Measurements from ENCODE around the gene PNPLA7.
"Not testable (repeated sequence)": the region's sequence is repeated elsewhere in the genome, so short reads cannot be mapped to it uniquely, and the experiment has no call there.

The PNPLA7 gene

GRCh38 chr9:137522746-137523455 is 27.3 kb downstream of the PNPLA7 start:
- no peak overlapping the region for H3K4me3 ChIP-seq (ENCODE audit: low read depth, low read length)
- TF ChIP-seq CTCF (IDR thresholded peaks at IDR 0.05; ENCODE audit: low read depth, low read length) = no peak

- no peak for TF ChIP-seq CTCF (IDR thresholded peaks at IDR 0.05; ENCODE audit: low read depth, low read length)
These were observed 28.7 kb downstream of the PNPLA7 start for GRCh38 chr9:137521405-137521985.

GRCh38 chr9:137520614-137521404 is 29.4 kb downstream of the PNPLA7 start:
- H3K4me3 ChIP-seq (ENCODE audit: low read depth, low read length) = no peak overlapping the region
- TF ChIP-seq CTCF (IDR thresholded peaks at IDR 0.05; ENCODE audit: low read depth, low read length) = no peak

More at GRCh38 chr9:137521405-137521985, 28.7 kb downstream of the PNPLA7 start:
- no peak overlapping the region for H3K4me3 ChIP-seq (ENCODE audit: low read depth, low read length)

GRCh38 chr9:137519553-137519952 is 30.6 kb downstream of the PNPLA7 start:
- TF ChIP-seq CTCF (IDR thresholded peaks at IDR 0.05; ENCODE audit: low read depth, low read length) = no peak
- H3K4me3 ChIP-seq (ENCODE audit: low read depth, low read length) = no peak overlapping the region

GRCh38 chr9:137518661-137519459 is 31.3 kb downstream of the PNPLA7 start:
- H3K4me3 ChIP-seq (ENCODE audit: low read depth, low read length) = not testable (repeated sequence)

GRCh38 chr9:137516144-137516917 is 33.9 kb downstream of the PNPLA7 start:
- no peak for TF ChIP-seq CTCF (IDR thresholded peaks at IDR 0.05; ENCODE audit: low read depth, low read length)
- H3K4me3 ChIP-seq (ENCODE audit: low read depth, low read length) = no peak overlapping the region

GRCh38 chr9:137515338-137515724 is 34.9 kb downstream of the PNPLA7 start:
- no peak for TF ChIP-seq CTCF (IDR thresholded peaks at IDR 0.05; ENCODE audit: low read depth, low read length)
- H3K4me3 ChIP-seq (ENCODE audit: low read depth, low read length) = no peak overlapping the region
